NCI-H345 treated with DMSO at 0.1 percent for 48 hours (cell line): Measurements from ENCODE around the gene LSM2.
A peak's percentile ranks its signal among the peaks of the same experiment; 100 is the strongest.

Experiments used
- DNase-seq: peaks from one replicate; lab custom pipeline; 2025; ENCODE audit not compliant: unreplicated experiment; lab: John Stamatoyannopoulos, UW

LSM2 gene

GRCh38 chr6:31777667-31778050, 29.1 kb downstream of the LSM2 start:
- no peak for DNase-seq

GRCh38 chr6:31776989-31777666, 29.6 kb downstream of the LSM2 start, which contains the start of gene VWA7:
Gene VWA7, minus strand, starts transcription at chr6:31777328. Its CDS starts 549 bp downstream, at chr6:31776779.
- DNase-seq, result no peak

GRCh38 chr6:31776485-31776988, 30.2 kb downstream of the LSM2 start:
- DNase-seq, result no peak

GRCh38 chr6:31775633-31776484, 30.9 kb downstream of the LSM2 start:
- DNase-seq, result no peak

GRCh38 chr6:31775184-31775583, 31.6 kb downstream of the LSM2 start:
- DNase-seq, result no peak

GRCh38 chr6:31771992-31772358, 34.8 kb downstream of the LSM2 start:
- no peak for DNase-seq

- DNase-seq, result no peak
Measured at GRCh38 chr6:31770860-31771259, 35.9 kb downstream of the LSM2 start.

GRCh38 chr6:31769684-31770371, 36.9 kb downstream of the LSM2 start:
- DNase-seq, result peak; percentile 8

- no peak for DNase-seq
Measured at GRCh38 chr6:31768363-31769257, 38.2 kb downstream of the LSM2 start.

GRCh38 chr6:31767096-31767645, 39.6 kb downstream of the LSM2 start:
- no peak for DNase-seq

- DNase-seq, result no peak
Measured at GRCh38 chr6:31765910-31766794, 40.6 kb downstream of the LSM2 start.

GRCh38 chr6:31765559-31765909, 41.2 kb downstream of the LSM2 start:
- DNase-seq, result no peak

GRCh38 chr6:31764198-31764597, 42.6 kb downstream of the LSM2 start:
- no peak for DNase-seq

GRCh38 chr6:31763619-31763940, 43.2 kb downstream of the LSM2 start:
- DNase-seq, result no peak

GRCh38 chr6:31762878-31763618, 43.7 kb downstream of the LSM2 start:
- DNase-seq, result no peak

GRCh38 chr6:31762356-31762755, 44.4 kb downstream of the LSM2 start, which contains the start of gene SAPCD1:
Gene SAPCD1, plus strand, starts transcription at chr6:31762656. Its CDS starts 399 bp downstream, at chr6:31763055.
- DNase-seq, result no peak

GRCh38 chr6:31761343-31761742, 45.4 kb downstream of the LSM2 start:
- DNase-seq, result no peak

GRCh38 chr6:31760790-31761189, 46.0 kb downstream of the LSM2 start:
- no peak for DNase-seq

GRCh38 chr6:31758281-31758680, 48.5 kb downstream of the LSM2 start:
- no peak for DNase-seq
